GM13976 (cell line): ENCODE data around the gene SLA2.

Experiments
- DNase-seq: peaks from one replicate; pipeline ENCODE4 v3.0.0; 2012; ENCODE audit warnings: low spot score
- in situ Hi-C: fragments of 300-500 bp; cut with MboI; formaldehyde crosslinking; loops from one replicate; pipeline ENCODE4 v1.12.0; 2022; ENCODE audit warnings: low sequenced_read_pairs, mixed read lengths, inconsistent platforms; ENCODE audit not compliant: unreplicated experiment
- TF ChIP-seq, protein P1 (sequence below): IDR thresholded peaks from 2 replicates; pipeline ENCODE4 v1.5.1; 2012; ENCODE audit warnings: borderline replicate concordance, mild to moderate bottlenecking; ENCODE audit not compliant: insufficient read depth; ENCODE audit errors: extremely low read depth, missing control alignments, control extremely low read depth

The SLA2 gene

DNA sequence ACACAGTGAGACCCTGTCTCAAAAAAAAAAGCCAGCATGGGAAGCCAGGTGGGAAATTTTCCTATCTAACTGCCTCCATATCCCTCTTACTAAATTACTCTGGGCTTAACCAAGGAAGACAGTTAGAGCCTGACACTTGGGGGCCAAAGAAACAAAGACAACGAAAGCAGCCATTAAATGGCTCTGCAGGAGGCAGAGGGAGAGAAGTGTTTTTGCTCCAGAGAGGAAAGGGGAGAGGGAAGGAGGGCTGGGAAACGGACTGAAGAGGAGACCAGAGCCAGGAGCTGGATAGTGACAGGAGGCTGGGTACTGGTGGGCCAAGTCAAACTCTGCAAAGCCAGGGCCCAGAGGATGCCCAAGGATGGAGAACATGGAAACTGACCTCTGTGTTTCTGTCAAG lies 83.3 kb downstream of the SLA2 start:
- no peak for DNase-seq
- in situ Hi-C loops, result no loop called here
- TF ChIP-seq, protein P1, sequence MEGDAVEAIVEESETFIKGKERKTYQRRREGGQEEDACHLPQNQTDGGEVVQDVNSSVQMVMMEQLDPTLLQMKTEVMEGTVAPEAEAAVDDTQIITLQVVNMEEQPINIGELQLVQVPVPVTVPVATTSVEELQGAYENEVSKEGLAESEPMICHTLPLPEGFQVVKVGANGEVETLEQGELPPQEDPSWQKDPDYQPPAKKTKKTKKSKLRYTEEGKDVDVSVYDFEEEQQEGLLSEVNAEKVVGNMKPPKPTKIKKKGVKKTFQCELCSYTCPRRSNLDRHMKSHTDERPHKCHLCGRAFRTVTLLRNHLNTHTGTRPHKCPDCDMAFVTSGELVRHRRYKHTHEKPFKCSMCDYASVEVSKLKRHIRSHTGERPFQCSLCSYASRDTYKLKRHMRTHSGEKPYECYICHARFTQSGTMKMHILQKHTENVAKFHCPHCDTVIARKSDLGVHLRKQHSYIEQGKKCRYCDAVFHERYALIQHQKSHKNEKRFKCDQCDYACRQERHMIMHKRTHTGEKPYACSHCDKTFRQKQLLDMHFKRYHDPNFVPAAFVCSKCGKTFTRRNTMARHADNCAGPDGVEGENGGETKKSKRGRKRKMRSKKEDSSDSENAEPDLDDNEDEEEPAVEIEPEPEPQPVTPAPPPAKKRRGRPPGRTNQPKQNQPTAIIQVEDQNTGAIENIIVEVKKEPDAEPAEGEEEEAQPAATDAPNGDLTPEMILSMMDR, result no peak
